ENCODE measurements around the gene MESP1. TPM values are rescaled to one million over a fixed set of nuclear protein-coding genes. Genes with fewer than 3 reads are reported as not detected.

Gene MESP1
- total and polyA plus RNA-seq, 2 of the 13 experiments (the other 11 are each of a cell fraction or from before 2014, with no cell fraction given): not detected

DNA sequence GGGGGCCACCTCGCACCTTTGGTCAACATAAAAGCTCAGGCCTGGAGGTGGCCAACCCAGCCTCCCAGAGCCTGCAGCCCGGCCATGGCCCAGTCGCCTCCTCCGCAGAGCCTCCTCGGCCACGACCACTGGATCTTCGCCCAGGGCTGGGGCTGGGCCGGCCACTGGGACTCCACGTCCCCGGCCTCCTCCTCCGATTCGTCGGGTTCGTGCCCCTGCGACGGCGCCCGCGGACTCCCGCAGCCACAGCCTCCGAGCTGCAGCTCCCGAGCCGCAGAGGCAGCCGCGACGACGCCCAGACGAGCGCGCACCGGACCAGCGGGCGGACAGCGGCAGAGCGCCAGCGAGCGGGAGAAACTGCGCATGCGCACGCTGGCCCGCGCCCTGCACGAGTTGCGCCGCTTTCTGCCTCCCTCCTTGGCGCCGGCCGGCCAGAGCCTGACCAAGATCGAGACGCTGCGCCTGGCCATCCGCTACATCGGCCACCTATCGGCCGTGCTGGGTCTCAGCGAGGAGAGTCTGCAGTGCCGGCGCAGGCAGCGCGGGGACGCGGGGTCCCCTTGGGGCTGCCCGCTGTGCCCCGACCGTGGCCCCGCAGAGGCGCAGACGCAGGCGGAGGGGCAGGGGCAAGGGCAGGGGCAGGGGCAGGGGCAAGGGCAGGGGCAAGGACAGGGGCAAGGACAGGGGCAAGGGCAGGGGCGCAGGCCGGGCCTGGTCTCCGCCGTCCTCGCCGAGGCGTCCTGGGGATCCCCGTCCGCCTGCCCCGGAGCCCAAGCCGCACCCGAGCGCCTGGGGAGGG lies 25.4 kb upstream of the MESP1 start, which contains the start of gene MESP2 (continued):
- TF ChIP-seq, protein P1, sequence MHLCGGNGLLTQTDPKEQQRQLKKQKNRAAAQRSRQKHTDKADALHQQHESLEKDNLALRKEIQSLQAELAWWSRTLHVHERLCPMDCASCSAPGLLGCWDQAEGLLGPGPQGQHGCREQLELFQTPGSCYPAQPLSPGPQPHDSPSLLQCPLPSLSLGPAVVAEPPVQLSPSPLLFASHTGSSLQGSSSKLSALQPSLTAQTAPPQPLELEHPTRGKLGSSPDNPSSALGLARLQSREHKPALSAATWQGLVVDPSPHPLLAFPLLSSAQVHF (CRISPR knock-in tag; IDR thresholded peaks at IDR 0.05): no peak; the same call in none of the 2 replicates
- TF ChIP-seq, protein P2, sequence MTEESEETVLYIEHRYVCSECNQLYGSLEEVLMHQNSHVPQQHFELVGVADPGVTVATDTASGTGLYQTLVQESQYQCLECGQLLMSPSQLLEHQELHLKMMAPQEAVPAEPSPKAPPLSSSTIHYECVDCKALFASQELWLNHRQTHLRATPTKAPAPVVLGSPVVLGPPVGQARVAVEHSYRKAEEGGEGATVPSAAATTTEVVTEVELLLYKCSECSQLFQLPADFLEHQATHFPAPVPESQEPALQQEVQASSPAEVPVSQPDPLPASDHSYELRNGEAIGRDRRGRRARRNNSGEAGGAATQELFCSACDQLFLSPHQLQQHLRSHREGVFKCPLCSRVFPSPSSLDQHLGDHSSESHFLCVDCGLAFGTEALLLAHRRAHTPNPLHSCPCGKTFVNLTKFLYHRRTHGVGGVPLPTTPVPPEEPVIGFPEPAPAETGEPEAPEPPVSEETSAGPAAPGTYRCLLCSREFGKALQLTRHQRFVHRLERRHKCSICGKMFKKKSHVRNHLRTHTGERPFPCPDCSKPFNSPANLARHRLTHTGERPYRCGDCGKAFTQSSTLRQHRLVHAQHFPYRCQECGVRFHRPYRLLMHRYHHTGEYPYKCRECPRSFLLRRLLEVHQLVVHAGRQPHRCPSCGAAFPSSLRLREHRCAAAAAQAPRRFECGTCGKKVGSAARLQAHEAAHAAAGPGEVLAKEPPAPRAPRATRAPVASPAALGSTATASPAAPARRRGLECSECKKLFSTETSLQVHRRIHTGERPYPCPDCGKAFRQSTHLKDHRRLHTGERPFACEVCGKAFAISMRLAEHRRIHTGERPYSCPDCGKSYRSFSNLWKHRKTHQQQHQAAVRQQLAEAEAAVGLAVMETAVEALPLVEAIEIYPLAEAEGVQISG (CRISPR knock-in tag; IDR thresholded peaks at IDR 0.05): peak; percentile 67
- TF ChIP-seq MEF2D (CRISPR knock-in tag; IDR thresholded peaks at IDR 0.05) (no peak), ZNF10 (CRISPR knock-in tag; IDR thresholded peaks at IDR 0.05; ENCODE audit: borderline replicate concordance, low read depth) (no peak), SIN3B (IDR thresholded peaks at IDR 0.05; ENCODE audit: low read length) (no peak), HOXA3 (CRISPR knock-in tag; IDR thresholded peaks at IDR 0.05) (peak; percentile 72), ZBTB38 (CRISPR knock-in tag; IDR thresholded peaks at IDR 0.05) (peak; percentile 91; the same call in 1 of the 2 replicates), RAD51 (IDR thresholded peaks at IDR 0.05; ENCODE audit: borderline replicate concordance) (no peak), SRF (IDR thresholded peaks at IDR 0.05; ENCODE audit: low read depth, low read length) (no peak), ZC3H4 (CRISPR knock-in tag; IDR thresholded peaks at IDR 0.05; ENCODE audit: borderline replicate concordance) (no peak), NFIC (IDR thresholded peaks at IDR 0.05; ENCODE audit: low read length) (no peak), CHD4 (IDR thresholded peaks at IDR 0.05; ENCODE audit: borderline replicate concordance, low read length) (no peak), TBP (CRISPR knock-in tag; IDR thresholded peaks at IDR 0.05) (no peak)
- TF ChIP-seq, protein P3, sequence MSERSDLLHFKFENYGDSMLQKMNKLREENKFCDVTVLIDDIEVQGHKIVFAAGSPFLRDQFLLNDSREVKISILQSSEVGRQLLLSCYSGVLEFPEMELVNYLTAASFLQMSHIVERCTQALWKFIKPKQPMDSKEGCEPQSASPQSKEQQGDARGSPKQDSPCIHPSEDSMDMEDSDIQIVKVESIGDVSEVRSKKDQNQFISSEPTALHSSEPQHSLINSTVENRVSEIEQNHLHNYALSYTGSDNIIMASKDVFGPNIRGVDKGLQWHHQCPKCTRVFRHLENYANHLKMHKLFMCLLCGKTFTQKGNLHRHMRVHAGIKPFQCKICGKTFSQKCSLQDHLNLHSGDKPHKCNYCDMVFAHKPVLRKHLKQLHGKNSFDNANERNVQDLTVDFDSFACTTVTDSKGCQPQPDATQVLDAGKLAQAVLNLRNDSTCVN (CRISPR knock-in tag; IDR thresholded peaks at IDR 0.05; ENCODE audit: borderline replicate concordance): 0 out of 2 replicates have a peak, but pooled peaks have one; percentile 59
- TF ChIP-seq, protein P4, sequence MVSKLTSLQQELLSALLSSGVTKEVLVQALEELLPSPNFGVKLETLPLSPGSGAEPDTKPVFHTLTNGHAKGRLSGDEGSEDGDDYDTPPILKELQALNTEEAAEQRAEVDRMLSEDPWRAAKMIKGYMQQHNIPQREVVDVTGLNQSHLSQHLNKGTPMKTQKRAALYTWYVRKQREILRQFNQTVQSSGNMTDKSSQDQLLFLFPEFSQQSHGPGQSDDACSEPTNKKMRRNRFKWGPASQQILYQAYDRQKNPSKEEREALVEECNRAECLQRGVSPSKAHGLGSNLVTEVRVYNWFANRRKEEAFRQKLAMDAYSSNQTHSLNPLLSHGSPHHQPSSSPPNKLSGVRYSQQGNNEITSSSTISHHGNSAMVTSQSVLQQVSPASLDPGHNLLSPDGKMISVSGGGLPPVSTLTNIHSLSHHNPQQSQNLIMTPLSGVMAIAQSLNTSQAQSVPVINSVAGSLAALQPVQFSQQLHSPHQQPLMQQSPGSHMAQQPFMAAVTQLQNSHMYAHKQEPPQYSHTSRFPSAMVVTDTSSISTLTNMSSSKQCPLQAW (CRISPR knock-in tag; IDR thresholded peaks at IDR 0.05): peak; percentile 17; the same call in 1 of the 2 replicates
- TF ChIP-seq, protein P5, sequence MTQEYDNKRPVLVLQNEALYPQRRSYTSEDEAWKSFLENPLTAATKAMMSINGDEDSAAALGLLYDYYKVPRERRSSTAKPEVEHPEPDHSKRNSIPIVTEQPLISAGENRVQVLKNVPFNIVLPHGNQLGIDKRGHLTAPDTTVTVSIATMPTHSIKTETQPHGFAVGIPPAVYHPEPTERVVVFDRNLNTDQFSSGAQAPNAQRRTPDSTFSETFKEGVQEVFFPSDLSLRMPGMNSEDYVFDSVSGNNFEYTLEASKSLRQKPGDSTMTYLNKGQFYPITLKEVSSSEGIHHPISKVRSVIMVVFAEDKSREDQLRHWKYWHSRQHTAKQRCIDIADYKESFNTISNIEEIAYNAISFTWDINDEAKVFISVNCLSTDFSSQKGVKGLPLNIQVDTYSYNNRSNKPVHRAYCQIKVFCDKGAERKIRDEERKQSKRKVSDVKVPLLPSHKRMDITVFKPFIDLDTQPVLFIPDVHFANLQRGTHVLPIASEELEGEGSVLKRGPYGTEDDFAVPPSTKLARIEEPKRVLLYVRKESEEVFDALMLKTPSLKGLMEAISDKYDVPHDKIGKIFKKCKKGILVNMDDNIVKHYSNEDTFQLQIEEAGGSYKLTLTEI (CRISPR knock-in tag; conservative IDR thresholded peaks at IDR 0.05): no peak
- TF ChIP-seq, protein P6, sequence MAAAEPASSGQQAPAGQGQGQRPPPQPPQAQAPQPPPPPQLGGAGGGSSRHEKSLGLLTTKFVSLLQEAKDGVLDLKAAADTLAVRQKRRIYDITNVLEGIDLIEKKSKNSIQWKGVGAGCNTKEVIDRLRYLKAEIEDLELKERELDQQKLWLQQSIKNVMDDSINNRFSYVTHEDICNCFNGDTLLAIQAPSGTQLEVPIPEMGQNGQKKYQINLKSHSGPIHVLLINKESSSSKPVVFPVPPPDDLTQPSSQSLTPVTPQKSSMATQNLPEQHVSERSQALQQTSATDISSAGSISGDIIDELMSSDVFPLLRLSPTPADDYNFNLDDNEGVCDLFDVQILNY (CRISPR knock-in tag; conservative IDR thresholded peaks at IDR 0.05): peak; percentile 64; the same call in 1 of the 2 replicates
- TF ChIP-seq, protein P7, sequence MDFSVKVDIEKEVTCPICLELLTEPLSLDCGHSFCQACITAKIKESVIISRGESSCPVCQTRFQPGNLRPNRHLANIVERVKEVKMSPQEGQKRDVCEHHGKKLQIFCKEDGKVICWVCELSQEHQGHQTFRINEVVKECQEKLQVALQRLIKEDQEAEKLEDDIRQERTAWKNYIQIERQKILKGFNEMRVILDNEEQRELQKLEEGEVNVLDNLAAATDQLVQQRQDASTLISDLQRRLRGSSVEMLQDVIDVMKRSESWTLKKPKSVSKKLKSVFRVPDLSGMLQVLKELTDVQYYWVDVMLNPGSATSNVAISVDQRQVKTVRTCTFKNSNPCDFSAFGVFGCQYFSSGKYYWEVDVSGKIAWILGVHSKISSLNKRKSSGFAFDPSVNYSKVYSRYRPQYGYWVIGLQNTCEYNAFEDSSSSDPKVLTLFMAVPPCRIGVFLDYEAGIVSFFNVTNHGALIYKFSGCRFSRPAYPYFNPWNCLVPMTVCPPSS (IDR thresholded peaks at IDR 0.05): no peak

Data from HepG2 (cell line).